ENCODE data around the gene C2orf78. TPM values are rescaled to one million over a fixed set of nuclear protein-coding genes. Genes with fewer than 3 reads are reported as not detected.

Gene C2orf78
- total RNA-seq, 1 experiment from 2014 or later, result 0.39 TPM

DNA sequence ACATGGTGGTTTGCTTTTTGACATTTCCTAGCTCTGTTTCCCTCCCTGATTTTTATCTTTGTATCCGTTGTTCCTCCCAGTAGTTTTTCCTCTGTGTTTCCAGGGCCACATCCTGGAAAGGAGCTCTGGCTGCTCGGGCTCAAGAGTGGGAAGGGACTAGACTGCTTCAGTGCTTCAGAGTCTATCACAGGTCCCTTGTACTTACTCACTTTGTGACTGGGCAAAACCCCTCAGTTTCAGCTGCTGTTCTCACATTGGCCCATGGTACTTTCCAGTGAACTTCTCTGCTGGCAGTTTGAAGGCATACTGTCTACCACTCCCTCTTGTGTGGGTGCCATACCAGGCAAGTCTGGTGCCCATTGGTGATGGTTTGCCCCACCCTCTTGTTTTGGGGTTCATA, 37.2 kb downstream of the C2orf78 start:
- ChIA-PET CTCF (interaction anchor here (1.1 to 1.2 kb wide), 2 partner anchors 44 to 141 kb away, joined by 3 to 4 read pairs; no protein-coding TSS in a partner anchor), POLR2A (no interaction called here)
- Mint-ChIP-seq H3K4me3 (no peak overlapping the region), H3K9me3 (no peaks in the 10 kb centered on the region), H3K4me1 (peaks cover 10% of the 10 kb centered on the region), H3K27ac (no peak overlapping the region), H3K27me3 (ENCODE audit: low read depth) (peaks cover 39% of the 10 kb centered on the region), H3K36me3 (no peaks in the 10 kb centered on the region)
- no peak for TF ChIP-seq ZNF671 (CRISPR knock-in tag; IDR thresholded peaks at IDR 0.05)
- TF ChIP-seq IRF2 (CRISPR knock-in tag; IDR thresholded peaks at IDR 0.05; ENCODE audit: borderline replicate concordance, low read depth), result no peak
- TF ChIP-seq TCF7 (CRISPR knock-in tag; IDR thresholded peaks at IDR 0.05; ENCODE audit: low read depth), result no peak
- TF ChIP-seq, protein P1, sequence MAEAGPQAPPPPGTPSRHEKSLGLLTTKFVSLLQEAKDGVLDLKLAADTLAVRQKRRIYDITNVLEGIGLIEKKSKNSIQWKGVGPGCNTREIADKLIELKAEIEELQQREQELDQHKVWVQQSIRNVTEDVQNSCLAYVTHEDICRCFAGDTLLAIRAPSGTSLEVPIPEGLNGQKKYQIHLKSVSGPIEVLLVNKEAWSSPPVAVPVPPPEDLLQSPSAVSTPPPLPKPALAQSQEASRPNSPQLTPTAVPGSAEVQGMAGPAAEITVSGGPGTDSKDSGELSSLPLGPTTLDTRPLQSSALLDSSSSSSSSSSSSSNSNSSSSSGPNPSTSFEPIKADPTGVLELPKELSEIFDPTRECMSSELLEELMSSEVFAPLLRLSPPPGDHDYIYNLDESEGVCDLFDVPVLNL (CRISPR knock-in tag; IDR thresholded peaks at IDR 0.05; ENCODE audit: borderline replicate concordance, low read depth), result no peak
- TF ChIP-seq FOXJ3 (CRISPR knock-in tag; IDR thresholded peaks at IDR 0.05; ENCODE audit: borderline replicate concordance), result no peak
- no peak for TF ChIP-seq ZNF423 (CRISPR knock-in tag; IDR thresholded peaks at IDR 0.05)
- TF ChIP-seq ARID4B (CRISPR knock-in tag; IDR thresholded peaks at IDR 0.05; ENCODE audit: borderline replicate concordance), result no peak
- DNase-seq (ENCODE audit: low spot score) (no peak), ATAC-seq (no peak)

GRCh38 chr2:73821669-73822068, 37.7 kb downstream of the C2orf78 start:
- no peak for ATAC-seq
- ChIA-PET POLR2A (no interaction called here), CTCF (interaction anchor here (1.1 to 1.2 kb wide), 2 partner anchors 43 to 141 kb away, joined by 3 to 4 read pairs; no protein-coding TSS in a partner anchor)
- H3K27me3 Mint-ChIP-seq (ENCODE audit: low read depth), result peaks cover 39% of the 10 kb centered on the region
- H3K9me3 Mint-ChIP-seq, result no peaks in the 10 kb centered on the region
- no peak overlapping the region for H3K4me3 Mint-ChIP-seq
- H3K36me3 Mint-ChIP-seq, result no peaks in the 10 kb centered on the region
- no peak for TF ChIP-seq CBFB (CRISPR knock-in tag; IDR thresholded peaks at IDR 0.05; ENCODE audit: low read depth)
- TF ChIP-seq ZNF416 (CRISPR knock-in tag; IDR thresholded peaks at IDR 0.05), result no peak
- no peak for TF ChIP-seq ZSCAN18 (CRISPR knock-in tag; IDR thresholded peaks at IDR 0.05)
- no peak for TF ChIP-seq MYBL2 (CRISPR knock-in tag; IDR thresholded peaks at IDR 0.05)
- TF ChIP-seq, protein P2, sequence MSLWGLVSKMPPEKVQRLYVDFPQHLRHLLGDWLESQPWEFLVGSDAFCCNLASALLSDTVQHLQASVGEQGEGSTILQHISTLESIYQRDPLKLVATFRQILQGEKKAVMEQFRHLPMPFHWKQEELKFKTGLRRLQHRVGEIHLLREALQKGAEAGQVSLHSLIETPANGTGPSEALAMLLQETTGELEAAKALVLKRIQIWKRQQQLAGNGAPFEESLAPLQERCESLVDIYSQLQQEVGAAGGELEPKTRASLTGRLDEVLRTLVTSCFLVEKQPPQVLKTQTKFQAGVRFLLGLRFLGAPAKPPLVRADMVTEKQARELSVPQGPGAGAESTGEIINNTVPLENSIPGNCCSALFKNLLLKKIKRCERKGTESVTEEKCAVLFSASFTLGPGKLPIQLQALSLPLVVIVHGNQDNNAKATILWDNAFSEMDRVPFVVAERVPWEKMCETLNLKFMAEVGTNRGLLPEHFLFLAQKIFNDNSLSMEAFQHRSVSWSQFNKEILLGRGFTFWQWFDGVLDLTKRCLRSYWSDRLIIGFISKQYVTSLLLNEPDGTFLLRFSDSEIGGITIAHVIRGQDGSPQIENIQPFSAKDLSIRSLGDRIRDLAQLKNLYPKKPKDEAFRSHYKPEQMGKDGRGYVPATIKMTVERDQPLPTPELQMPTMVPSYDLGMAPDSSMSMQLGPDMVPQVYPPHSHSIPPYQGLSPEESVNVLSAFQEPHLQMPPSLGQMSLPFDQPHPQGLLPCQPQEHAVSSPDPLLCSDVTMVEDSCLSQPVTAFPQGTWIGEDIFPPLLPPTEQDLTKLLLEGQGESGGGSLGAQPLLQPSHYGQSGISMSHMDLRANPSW (CRISPR knock-in tag; conservative IDR thresholded peaks at IDR 0.05; ENCODE audit: low read depth), result no peak
- no peak for TF ChIP-seq KAT7 (CRISPR knock-in tag; IDR thresholded peaks at IDR 0.05; ENCODE audit: borderline replicate concordance)
- no peak for TF ChIP-seq ERG (CRISPR knock-in tag; IDR thresholded peaks at IDR 0.05)
- no peak for TF ChIP-seq ZBTB43 (CRISPR knock-in tag; IDR thresholded peaks at IDR 0.05)
- H3K4me1 Mint-ChIP-seq, result peaks cover 10% of the 10 kb centered on the region
- H3K27ac Mint-ChIP-seq, result no peak overlapping the region
- no peak for DNase-seq (ENCODE audit: low spot score)
